Hematopoietic multipotent progenitor cell treated with erythropoietin and hydrocortisone succinate and interleukin-3 and kit ligand, for 15 days (in vitro differentiated cells): Measurements from ENCODE around the gene TMPRSS15.

Experiments
- DNase-seq: peaks from one replicate; pipeline ENCODE4 v3.0.0-alpha.2; 2015; ENCODE audit warnings: low spot score

The TMPRSS15 gene

GRCh38 chr21:18349468-18349867 is 54.1 kb downstream of the TMPRSS15 start:
- no peak for DNase-seq

DNA sequence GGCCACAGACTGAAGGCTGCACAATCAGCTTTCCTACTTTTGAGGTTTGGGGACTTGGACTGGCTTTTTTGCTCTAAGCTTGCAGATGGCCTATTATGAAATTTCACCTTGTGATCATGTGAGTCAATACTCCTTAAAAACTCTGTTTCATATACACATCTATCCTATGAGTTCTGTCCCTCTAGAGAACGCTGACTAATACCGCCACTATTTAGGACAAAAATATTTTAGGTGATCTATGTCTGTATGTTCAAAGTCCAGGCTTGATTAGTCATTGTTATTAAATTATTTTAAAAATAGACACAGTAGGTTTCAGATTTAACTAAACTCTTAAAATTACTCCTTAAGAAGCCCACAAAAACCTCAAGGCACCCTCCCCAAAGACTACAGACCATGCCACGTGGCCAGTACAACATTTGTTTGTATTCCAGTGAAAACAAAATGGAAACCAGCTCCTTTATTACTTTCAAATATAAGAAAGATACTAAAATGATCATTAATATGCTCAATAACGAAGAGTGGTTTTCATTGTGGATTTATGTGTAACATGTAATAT is 63.1 kb downstream of the TMPRSS15 start:
- DNase-seq = no peak

DNA sequence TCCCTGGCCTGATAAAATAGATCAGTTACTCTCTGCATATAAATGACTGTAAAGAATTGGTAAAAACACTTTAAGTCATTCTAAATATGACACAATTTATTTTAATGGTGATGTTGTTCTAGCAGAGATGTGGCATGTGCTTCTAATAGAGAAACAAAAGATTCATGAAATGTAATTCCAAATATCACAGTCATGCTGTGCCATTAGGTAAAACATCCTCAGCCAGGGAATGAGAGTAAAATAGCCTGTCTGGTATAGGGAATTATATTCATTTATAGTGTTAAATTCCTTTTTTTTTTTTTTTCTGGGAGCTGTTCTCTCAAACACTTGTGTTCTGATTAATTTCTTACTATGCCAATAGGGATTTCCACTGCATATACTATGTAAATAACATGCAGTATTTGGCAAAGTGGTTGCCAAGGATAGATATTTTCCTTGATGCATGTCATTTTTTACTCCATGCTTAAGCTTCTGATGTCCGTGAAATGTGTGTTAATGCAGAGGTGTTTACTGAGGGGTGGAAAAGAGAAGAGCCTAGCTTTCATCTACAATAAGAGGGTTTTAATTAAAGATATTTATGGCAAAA is 67.8 kb downstream of the TMPRSS15 start:
- no peak for DNase-seq

DNA sequence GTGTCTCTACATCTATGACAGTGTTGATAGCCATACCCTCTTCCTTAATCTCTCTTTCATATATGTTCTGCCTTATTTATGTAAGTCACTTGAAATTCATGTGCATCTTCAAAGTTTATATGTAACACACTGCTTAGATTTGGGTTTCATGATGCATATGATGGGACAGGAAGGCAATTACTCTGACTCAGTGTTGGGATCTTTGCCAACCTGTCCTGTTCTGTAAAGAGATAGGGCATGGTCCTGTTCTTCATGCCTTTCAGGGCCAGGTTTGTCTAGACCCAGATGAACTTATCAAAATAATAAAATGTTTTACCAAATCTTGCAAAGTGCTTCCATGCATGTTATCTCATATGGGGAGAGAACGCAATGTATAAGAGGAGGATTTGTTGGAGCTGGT is 69.5 kb downstream of the TMPRSS15 start:
- no peak for DNase-seq

- DNase-seq = no peak
Observed at GRCh38 chr21:18318156-18318555, 85.4 kb downstream of the TMPRSS15 start.

- DNase-seq = no peak
Observed at GRCh38 chr21:18298228-18298627, 105.4 kb downstream of the TMPRSS15 start.

- no peak for DNase-seq
Observed at GRCh38 chr21:18294100-18294499, 109.5 kb downstream of the TMPRSS15 start.

DNA sequence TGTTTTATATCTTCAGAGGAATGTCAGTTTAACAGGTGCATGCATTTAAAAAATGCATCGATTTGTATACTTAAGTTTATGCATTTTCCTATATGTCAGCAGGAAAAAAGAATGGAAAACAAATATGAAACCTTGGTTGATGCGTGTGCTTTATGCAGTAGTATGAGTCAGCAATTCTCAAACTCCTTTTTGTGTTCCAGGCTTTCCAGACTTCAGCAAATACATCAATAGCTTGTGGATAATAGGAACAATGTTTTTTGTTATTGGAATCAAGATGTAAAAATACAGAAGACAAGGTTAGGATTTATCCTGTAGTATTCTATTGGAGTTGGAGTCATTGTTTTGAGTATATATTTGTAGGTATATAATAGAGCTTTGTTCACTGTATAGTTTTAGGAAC is 113.7 kb downstream of the TMPRSS15 start:
- DNase-seq = no peak

- no peak for DNase-seq
Observed at GRCh38 chr21:18285379-18285778, 118.2 kb downstream of the TMPRSS15 start.

- no peak for DNase-seq
Observed at GRCh38 chr21:18275781-18276180, 127.8 kb downstream of the TMPRSS15 start.

- DNase-seq = no peak
Observed at GRCh38 chr21:18274370-18274769, 129.2 kb downstream of the TMPRSS15 start.

- no peak for DNase-seq
Observed at GRCh38 chr21:18273400-18273799, 130.2 kb downstream of the TMPRSS15 start.

DNA sequence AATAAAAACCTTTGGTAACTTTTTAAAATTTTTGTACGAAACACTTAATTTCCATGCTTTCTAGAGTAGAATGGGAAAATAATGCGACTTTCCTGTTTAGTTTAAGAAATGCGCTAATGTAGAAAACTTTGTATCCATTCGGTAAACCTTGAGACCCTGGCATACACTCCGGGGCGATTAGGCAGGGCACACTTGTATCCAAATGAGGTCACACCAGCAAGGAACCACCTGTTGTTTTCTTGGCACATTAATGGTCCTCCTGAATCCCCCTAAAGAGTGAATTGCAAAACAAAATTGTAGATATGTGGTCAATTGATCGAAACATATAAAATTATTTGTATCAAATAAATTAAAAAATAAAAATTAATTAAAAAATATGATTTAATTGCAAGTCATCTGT is 133.7 kb downstream of the TMPRSS15 start:
- DNase-seq = no peak

GRCh38 chr21:18268906-18269305 is 134.7 kb downstream of the TMPRSS15 start:
- no peak for DNase-seq

DNA sequence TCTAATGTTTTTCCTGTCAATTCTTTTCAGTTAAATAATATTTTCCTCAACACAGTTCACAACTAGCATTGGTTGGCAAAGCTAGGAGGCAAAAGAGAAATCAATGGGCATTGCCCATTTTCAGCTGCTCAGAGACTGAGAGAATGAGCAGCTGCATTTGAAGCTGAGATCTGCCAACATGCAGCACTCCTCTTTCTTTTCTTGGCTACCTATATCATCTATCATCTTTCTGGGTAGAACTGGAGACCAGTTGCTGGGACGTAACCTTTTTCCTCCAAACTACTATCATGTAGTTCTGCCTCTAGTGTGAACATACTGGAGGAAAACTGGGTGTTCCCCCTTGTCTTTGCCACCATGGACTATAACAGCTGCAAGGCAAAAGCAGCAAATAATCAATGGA is 136.1 kb downstream of the TMPRSS15 start:
- no peak for DNase-seq

- no peak for DNase-seq
Observed at GRCh38 chr21:18265944-18266343, 137.6 kb downstream of the TMPRSS15 start.

DNA sequence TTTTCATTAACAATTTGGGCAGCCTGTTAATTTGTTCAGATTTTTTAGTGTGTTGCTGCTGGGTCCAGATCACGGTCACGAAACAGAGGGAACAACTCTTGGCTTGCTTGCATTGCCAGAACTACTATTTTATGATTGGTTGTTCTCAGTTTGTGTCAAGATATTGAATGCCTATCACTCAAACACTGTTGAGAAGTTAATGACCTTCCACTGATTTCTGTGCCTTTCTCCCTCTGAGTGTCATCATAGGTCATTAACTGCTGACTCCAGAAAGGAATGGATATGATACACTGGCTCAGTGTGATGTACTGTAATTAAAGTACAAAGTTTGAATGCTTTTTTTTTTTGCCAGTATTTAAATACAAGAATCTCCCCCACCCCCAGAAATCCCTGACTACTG is 149.8 kb downstream of the TMPRSS15 start:
- no peak for DNase-seq

DNA sequence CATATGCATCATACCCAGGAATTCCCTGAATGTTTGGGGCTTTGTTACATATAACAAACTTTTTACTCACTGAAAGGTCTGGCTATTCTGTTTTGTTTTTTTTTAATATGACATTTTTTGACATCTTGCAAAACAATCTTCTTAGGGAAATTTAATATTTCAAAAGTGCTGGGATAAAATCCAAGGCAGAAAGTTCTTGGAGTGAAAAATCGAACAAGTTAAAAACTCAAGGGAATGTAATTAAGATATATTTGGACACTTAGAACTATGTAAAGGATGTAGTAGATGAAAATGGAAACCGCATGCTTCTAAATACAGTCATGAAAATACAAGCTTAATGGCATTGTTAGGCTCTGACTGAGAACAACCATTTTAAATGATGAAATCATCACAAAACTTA is 150.4 kb downstream of the TMPRSS15 start:
- no peak for DNase-seq

DNA sequence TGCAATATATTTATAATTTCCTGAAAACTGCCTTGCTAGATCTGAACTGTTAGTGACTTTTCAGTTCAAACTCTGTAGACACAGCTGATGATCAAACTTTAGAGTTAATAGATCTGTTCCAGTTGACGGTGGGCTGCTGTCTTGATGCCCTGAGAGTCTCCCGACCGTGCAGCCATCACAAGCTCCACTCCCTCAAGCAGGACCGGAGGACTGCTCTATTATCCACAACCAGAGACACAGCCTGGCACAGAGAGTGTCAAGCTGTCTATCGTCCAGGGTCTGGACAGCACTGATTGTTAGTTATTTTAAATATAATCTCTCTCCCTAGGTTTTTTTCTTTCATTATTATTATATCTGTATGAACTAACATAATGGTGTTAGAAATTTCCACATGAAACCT is 150.9 kb downstream of the TMPRSS15 start:
- no peak for DNase-seq

- DNase-seq = no peak
Observed at GRCh38 chr21:18252256-18252655, 151.3 kb downstream of the TMPRSS15 start.

DNA sequence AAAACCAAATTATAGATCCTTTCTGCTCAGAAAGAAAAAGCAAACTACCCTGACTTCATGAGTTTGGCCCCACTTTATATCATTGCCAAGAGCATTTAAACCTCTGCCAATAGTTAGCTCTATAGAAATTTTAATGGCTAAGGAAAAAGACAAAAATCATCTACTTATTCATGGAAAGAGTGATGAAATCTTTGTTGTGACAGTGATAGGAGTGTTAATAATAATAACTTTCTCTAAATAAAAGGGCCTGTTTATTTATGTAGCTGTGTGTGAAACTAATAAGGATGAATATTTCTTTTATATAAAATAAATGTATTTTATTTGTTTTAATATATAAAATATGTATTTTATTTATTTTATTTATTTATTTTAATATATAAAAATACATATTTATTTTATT is 152.5 kb downstream of the TMPRSS15 start:
- no peak for DNase-seq

DNA sequence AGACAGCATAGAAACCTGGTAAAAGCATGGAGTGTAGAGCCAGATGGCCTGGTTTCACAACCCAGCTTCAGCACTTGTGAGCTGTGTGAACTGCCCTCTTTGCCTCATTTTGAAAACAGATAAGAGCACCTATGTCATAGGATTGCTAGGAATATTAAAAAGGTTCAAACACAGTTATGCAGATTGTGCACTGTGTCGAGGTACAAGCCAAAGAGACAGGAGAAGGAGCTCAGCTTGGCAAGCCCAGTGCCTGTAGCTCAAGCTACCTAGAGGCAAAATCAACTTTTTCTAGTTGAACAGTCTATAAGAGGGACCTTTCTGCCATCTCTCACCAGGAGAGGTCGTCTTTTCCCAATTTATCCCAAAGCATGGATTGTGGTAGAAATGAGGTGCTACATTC is 153.9 kb downstream of the TMPRSS15 start:
- DNase-seq = no peak

GRCh38 chr21:18248171-18248570 is 155.4 kb downstream of the TMPRSS15 start:
- DNase-seq = no peak

DNA sequence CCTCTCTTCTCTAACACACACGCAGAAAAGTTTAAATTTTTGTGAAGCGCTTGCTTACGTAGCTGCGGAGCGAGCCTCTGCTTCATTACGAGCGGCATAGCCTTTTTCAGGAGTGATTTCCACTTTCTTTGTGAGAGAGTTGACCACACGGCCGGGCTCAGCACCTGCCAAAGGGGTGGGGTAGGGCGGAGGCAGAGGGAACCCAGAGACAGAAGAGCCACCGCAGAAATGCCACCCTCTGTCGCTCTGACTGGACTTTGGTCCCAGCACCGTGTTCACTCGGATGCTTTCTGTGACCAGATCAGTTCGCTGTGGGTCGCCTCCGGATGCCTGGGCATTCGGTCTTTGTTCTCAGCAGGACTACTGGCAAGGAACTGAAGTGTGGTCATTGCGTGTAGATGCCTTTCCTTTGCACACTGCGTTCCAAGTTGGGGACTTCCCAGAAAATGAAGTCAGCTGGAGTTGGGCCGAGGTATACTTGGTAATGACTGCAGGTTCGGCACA is 158.1 kb downstream of the TMPRSS15 start:
- DNase-seq = no peak
